Neuronal stem cell (in vitro differentiated cells): ENCODE data around the gene TFF3.
A peak's percentile ranks its signal among the peaks of the same experiment; 100 is the strongest.

Experiments used
- DNase-seq: peaks from one replicate; pipeline ENCODE4 v3.0.0-alpha.2; 2013; ENCODE audit warnings: low spot score
- H2AFZ ChIP-seq: one replicate; pipeline ENCODE4 v1.6.1; 2013; ENCODE audit warnings: mild to moderate bottlenecking, low read length, inconsistent platforms
- H2AK5ac ChIP-seq: 2 replicates; pipeline ENCODE4 v1.6.1; 2013; ENCODE audit warnings: low read depth, mild to moderate bottlenecking, inconsistent platforms, low read length, moderate library complexity, mixed read lengths
- H2BK120ac ChIP-seq: 2 replicates; pipeline ENCODE4 v1.6.1; 2013; ENCODE audit warnings: low read depth, mild to moderate bottlenecking, inconsistent platforms, low read length, moderate library complexity, mixed read lengths
- H2BK12ac ChIP-seq: one replicate; pipeline ENCODE4 v1.6.1; 2013; ENCODE audit warnings: low read length, inconsistent platforms
- H2BK15ac ChIP-seq: 2 replicates; pipeline ENCODE4 v1.6.1; 2013; ENCODE audit warnings: mild to moderate bottlenecking, low read length, inconsistent platforms, mixed read lengths
- H2BK5ac ChIP-seq: one replicate; pipeline ENCODE4 v1.6.1; 2013; ENCODE audit warnings: inconsistent platforms, mild to moderate bottlenecking, low read length, moderate library complexity
- H3K14ac ChIP-seq: one replicate; pipeline ENCODE4 v1.6.1; 2013; ENCODE audit warnings: low read length, inconsistent platforms
- H3K18ac ChIP-seq: 2 replicates; pipeline ENCODE4 v1.6.1; 2013; ENCODE audit warnings: low read length, inconsistent platforms
- H3K23ac ChIP-seq: 2 replicates; pipeline ENCODE4 v1.6.1; 2013; ENCODE audit warnings: low read depth, mild to moderate bottlenecking, mixed read lengths, low read length, inconsistent platforms; ENCODE audit not compliant: poor library complexity
- H3K27ac ChIP-seq: replicated peaks from 3 replicates; pipeline ENCODE4 v1.5.1; 2013; ENCODE audit warnings: low read length, inconsistent platforms
- H3K27me3 ChIP-seq, 3 experiments: 2 replicates each; pipeline ENCODE4 v1.6.1; 2013; ENCODE audit warnings: low read length in 3 of 3, mild to moderate bottlenecking in 2 of 3, inconsistent platforms in 1 of 3, low read depth in 1 of 3, mixed read lengths in 1 of 3, moderate library complexity in 1 of 3; ENCODE audit not compliant: control insufficient read depth in 3 of 3, insufficient read depth in 3 of 3
- H3K36me3 ChIP-seq, 2 donors: replicated peaks in 1 of 2; 2 replicates each; pipeline ENCODE4 v1.6.1; 2013; ENCODE audit warnings: low read length in 2 of 2; ENCODE audit not compliant: control insufficient read depth in 2 of 2, insufficient read depth in 2 of 2
- H3K4ac ChIP-seq: 2 replicates; pipeline ENCODE4 v1.6.1; 2013; ENCODE audit warnings: inconsistent platforms, mild to moderate bottlenecking, low read length, moderate library complexity
- H3K4me1 ChIP-seq, 2 donors: 1 replicate in 1 of 2; 2 replicates in 1 of 2; pipeline ENCODE4 v1.6.1; 2013; ENCODE audit warnings: low read length in 2 of 2, low read depth in 1 of 2; ENCODE audit not compliant: control insufficient read depth in 2 of 2, insufficient read depth in 1 of 2
- H3K4me2 ChIP-seq: one replicate; pipeline ENCODE4 v1.6.1; 2013; ENCODE audit warnings: mild to moderate bottlenecking, low read length, inconsistent platforms; ENCODE audit not compliant: insufficient read depth, poor library complexity, severe bottlenecking
- H3K4me3 ChIP-seq, 2 donors: 2 replicates each; pipeline ENCODE4 v1.5.1; 2013; ENCODE audit warnings: low read length in 2 of 2, mild to moderate bottlenecking in 2 of 2, inconsistent platforms in 1 of 2, moderate library complexity in 1 of 2
- H3K79me1 ChIP-seq: one replicate; pipeline ENCODE4 v1.6.1; 2013; ENCODE audit warnings: low read depth, mild to moderate bottlenecking, inconsistent platforms, low read length, moderate library complexity
- H3K9ac ChIP-seq: one replicate; pipeline ENCODE4 v1.6.1; 2013; ENCODE audit warnings: mild to moderate bottlenecking, low read depth, low read length, inconsistent platforms; ENCODE audit not compliant: poor library complexity
- H3K9me3 ChIP-seq, 2 donors: replicated peaks in 1 of 2; 2 replicates each; pipeline versions ENCODE3 to v1.6.1; 2013; ENCODE audit warnings: low read length in 2 of 2, mild to moderate bottlenecking in 2 of 2, inconsistent platforms in 1 of 2, low read depth in 1 of 2, mixed read lengths in 1 of 2, moderate library complexity in 1 of 2; ENCODE audit not compliant: control insufficient read depth in 2 of 2, insufficient read depth in 1 of 2
- H4K8ac ChIP-seq: one replicate; pipeline ENCODE4 v1.6.1; 2013; ENCODE audit warnings: low read depth, mild to moderate bottlenecking, inconsistent platforms, low read length, moderate library complexity
- H4K91ac ChIP-seq: one replicate; pipeline ENCODE4 v1.6.1; 2013; ENCODE audit warnings: low read length, low read depth, mild to moderate bottlenecking, inconsistent platforms; ENCODE audit not compliant: poor library complexity
- WGBS, 2 donors: extraction: QIAGEN DNeasy Blood & Tissue Kit; methylation state at CpG; one replicate each; pipeline ENCODE4 v1.1.7; 2013; ENCODE audit warnings: missing lambda C conversion rate in 2 of 2, mixed read lengths in 1 of 2; ENCODE audit not compliant: insufficient read length in 2 of 2, insufficient replicate concordance in 1 of 2; ENCODE audit errors: extremely low coverage in 2 of 2; 5-methylcytosine and 5-hydroxymethylcytosine counted together

TFF3 gene

GRCh38 chr21:42269386-42269785, 45.8 kb downstream of the TFF3 start:
- H3K4me2 ChIP-seq, result no peak overlapping the region
- H3K14ac ChIP-seq, result no peak overlapping the region
- H2BK15ac ChIP-seq, result peak overlapping the region; percentile 34
- no peak overlapping the region for H4K91ac ChIP-seq
- H2BK120ac ChIP-seq, result no peak overlapping the region
- no peaks in the 10 kb centered on the region for H3K4me1 ChIP-seq
- H2AK5ac ChIP-seq, result peak overlapping the region; percentile 66
- H3K79me1 ChIP-seq, result no peaks in the 10 kb centered on the region
- H3K9ac ChIP-seq, result no peak overlapping the region
- no peak overlapping the region for H3K27ac ChIP-seq
- H3K27me3 ChIP-seq, result no peaks in the 10 kb centered on the region
- no peak overlapping the region for H3K4ac ChIP-seq
- no peak overlapping the region for H3K4me3 ChIP-seq
- H4K8ac ChIP-seq, result peak overlapping the region; percentile 20
- no peak overlapping the region for H3K23ac ChIP-seq
- H3K18ac ChIP-seq, result no peak overlapping the region
- no peak overlapping the region for H2BK5ac ChIP-seq
- no peaks in the 10 kb centered on the region for H3K9me3 ChIP-seq
- DNase-seq, result no peak
- no peak overlapping the region for H2BK12ac ChIP-seq
- H2AFZ ChIP-seq, result no peak overlapping the region
- WGBS, 2 donors, result no CpG with 5 or more reads among the region's 10 CpGs
- H3K36me3 ChIP-seq, result no peaks in the 10 kb centered on the region

GRCh38 chr21:42266971-42267556, 48.1 kb downstream of the TFF3 start:
- Histone ChIP-seq H3K4me2 (no peak overlapping the region), H3K4me1 (peaks cover 0 to 5% of the 10 kb centered on the region in 2 donors), H2BK120ac (no peak overlapping the region), H3K9ac (no peak overlapping the region), H3K9me3 (no peaks in the 10 kb centered on the region), H3K14ac (no peak overlapping the region), H3K4ac (no peak overlapping the region), H3K27me3 (peaks cover 0 to 5% (median 0%) of the 10 kb centered on the region in 3 experiments), H3K27ac (no peak overlapping the region), H3K23ac (no peak overlapping the region), H2BK12ac (no peak overlapping the region), H3K79me1 (no peaks in the 10 kb centered on the region), H3K18ac (no peak overlapping the region), H2AK5ac (no peak overlapping the region), H3K36me3 (no peaks in the 10 kb centered on the region), H3K4me3 (no peak overlapping the region), H2AFZ (no peak overlapping the region), H4K91ac (no peak overlapping the region), H4K8ac (no peak overlapping the region), H2BK5ac (no peak overlapping the region), H2BK15ac (no peak overlapping the region)
- no CpG with 5 or more reads among the region's 7 CpGs for WGBS, 2 donors
- no peak for DNase-seq

GRCh38 chr21:42265231-42265812, 49.9 kb downstream of the TFF3 start:
- H3K27ac ChIP-seq, result no peak overlapping the region
- no peak overlapping the region for H2AFZ ChIP-seq
- H4K8ac ChIP-seq, result no peak overlapping the region
- peaks cover 0 to 5% (median 0%) of the 10 kb centered on the region in 3 experiments for H3K27me3 ChIP-seq
- no peak overlapping the region for H3K4me2 ChIP-seq
- peak overlapping the region; percentile 80 for H2AK5ac ChIP-seq
- no peak overlapping the region for H4K91ac ChIP-seq
- H2BK120ac ChIP-seq, result no peak overlapping the region
- H3K79me1 ChIP-seq, result no peaks in the 10 kb centered on the region
- no peaks in the 10 kb centered on the region for H3K9me3 ChIP-seq
- no peaks in the 10 kb centered on the region for H3K36me3 ChIP-seq
- no peak overlapping the region for H2BK5ac ChIP-seq
- no peak overlapping the region for H3K4ac ChIP-seq
- WGBS, 2 donors, result no CpG with 5 or more reads among the region's 12 CpGs
- no peak overlapping the region for H2BK15ac ChIP-seq
- DNase-seq, result no peak
- H3K23ac ChIP-seq, result no peak overlapping the region
- peaks cover 0 to 12% of the 10 kb centered on the region in 2 donors for H3K4me1 ChIP-seq
- H3K4me3 ChIP-seq, result no peak overlapping the region
- no peak overlapping the region for H3K14ac ChIP-seq
- no peak overlapping the region for H3K9ac ChIP-seq
- H3K18ac ChIP-seq, result no peak overlapping the region
- H2BK12ac ChIP-seq, result no peak overlapping the region

GRCh38 chr21:42264245-42265195, 50.7 kb downstream of the TFF3 start:
- Histone ChIP-seq H3K27ac (no peak overlapping the region), H3K4me2 (no peak overlapping the region), H2BK12ac (no peak overlapping the region), H3K79me1 (no peaks in the 10 kb centered on the region), H3K36me3 (no peaks in the 10 kb centered on the region), H3K18ac (no peak overlapping the region), H3K14ac (no peak overlapping the region), H2BK5ac (peak overlapping the region; percentile 16), H4K8ac (peak overlapping the region; percentile 45), H3K9me3 (no peaks in the 10 kb centered on the region), H2BK15ac (no peak overlapping the region), H3K27me3 (peaks cover 0 to 5% (median 0%) of the 10 kb centered on the region in 3 experiments), H3K9ac (no peak overlapping the region), H3K4me1 (peaks cover 0 to 12% of the 10 kb centered on the region in 2 donors), H3K23ac (no peak overlapping the region), H3K4ac (no peak overlapping the region), H2AFZ (no peak overlapping the region), H3K4me3 (no peak overlapping the region), H4K91ac (no peak overlapping the region), H2AK5ac (no peak overlapping the region), H2BK120ac (no peak overlapping the region)
- WGBS, 2 donors, result no CpG with 5 or more reads among the region's 13 CpGs
- no peak for DNase-seq
